Vagina (tissue), 2 donors: ENCODE measurements around the gene DNAH8. TPM values are rescaled to one million over a fixed set of nuclear protein-coding genes. Genes with fewer than 3 reads are reported as not detected.

Experiments
- DNase-seq, 2 donors: peaks; one replicate each; pipeline ENCODE4 v3.0.0-alpha.2; 2017; ENCODE audit errors: extremely low spot score in 2 of 2
- H3K27ac ChIP-seq: fragments of 200-600 bp; sonication (generic); one replicate; pipeline ENCODE4 v1.5.1; 2019
- H3K27me3 ChIP-seq: fragments of 200-600 bp; sonication (generic); one replicate; pipeline ENCODE4 v1.5.1; 2019
- H3K36me3 ChIP-seq, 2 donors: fragments of 200-600 bp; sonication (generic); one replicate each; pipeline ENCODE4 v1.5.1; 2017 to 2019
- H3K4me1 ChIP-seq: fragments of 200-600 bp; sonication (generic); one replicate; pipeline ENCODE4 v1.5.1; 2019
- H3K4me3 ChIP-seq, 2 donors: fragments of 200-600 bp; sonication (generic); 1 replicate in 1 of 2; 2 replicates in 1 of 2; pipeline ENCODE4 v1.5.1; 2016 to 2019
- H3K9me3 ChIP-seq: fragments of 200-600 bp; sonication (generic); one replicate; pipeline ENCODE4 v1.5.1; 2019
- CTCF ChIP-seq, 3 experiments: fragments of 450-650 bp in 2 of 3; fragments of 200-600 bp in 1 of 3; sonication (generic) in 1 of 3; IDR thresholded peaks; one replicate each; pipeline ENCODE4 v1.5.1; 2017 to 2019; ENCODE audit warnings: antibody characterized with exemption in 3 of 3, mild to moderate bottlenecking in 2 of 3, moderate library complexity in 2 of 3
- POLR2A ChIP-seq, 2 donors: fragments of 450-650 bp; IDR thresholded peaks; one replicate each; pipeline ENCODE4 v1.6.1; 2017; ENCODE audit warnings: antibody characterized with exemption in 2 of 2, mild to moderate bottlenecking in 2 of 2, moderate library complexity in 2 of 2
- POLR2AphosphoS5 ChIP-seq, 2 donors: sonication (generic); formaldehyde crosslinking; IDR thresholded peaks; one replicate each; pipeline ENCODE4 v1.9.0; 2017; ENCODE audit warnings: antibody characterized with exemption in 2 of 2, mild to moderate bottlenecking in 2 of 2, low read depth in 1 of 2; ENCODE audit not compliant: insufficient read depth in 1 of 2
- intact Hi-C: fragments of 100-400 bp; cut with DNase I; formaldehyde crosslinking; loops from one replicate; pipeline ENCODE4 v1.15.1; 2023
- total RNA-seq: library from RNA; depleted of rRNA; stranded (reverse); fragments of >200 nt; gene quantifications from one replicate; pipeline ENCODE4 v1.2.3, GENCODE V29; 2016

The DNAH8 gene
- total RNA-seq, 1 donor from 2014 or later = not detected

- Histone ChIP-seq H3K4me1 (no peaks in the 10 kb centered on the region), H3K27me3 (no peaks in the 10 kb centered on the region), H3K9me3 (no peaks in the 10 kb centered on the region), H3K36me3 (no peaks in the 10 kb centered on the region), H3K27ac (no peak overlapping the region), H3K4me3 (no peak overlapping the region)
- intact Hi-C loops = no loop called here
- DNase-seq = no peak
- TF ChIP-seq CTCF (IDR thresholded peaks at IDR 0.05) = no peak
- TF ChIP-seq POLR2AphosphoS5 (IDR thresholded peaks at IDR 0.05; ENCODE audit: insufficient read depth in 1 of 2, low read depth in 1 of 2) = no peak
- TF ChIP-seq POLR2A (IDR thresholded peaks at IDR 0.05) = no peak
Measured at GRCh38 chr6:38836585-38836984, 121.5 kb downstream of the DNAH8 start.

- Histone ChIP-seq H3K9me3 (no peaks in the 10 kb centered on the region), H3K36me3 (no peaks in the 10 kb centered on the region), H3K4me1 (no peaks in the 10 kb centered on the region), H3K27ac (no peak overlapping the region), H3K4me3 (no peak overlapping the region), H3K27me3 (no peaks in the 10 kb centered on the region)
- TF ChIP-seq POLR2AphosphoS5 (IDR thresholded peaks at IDR 0.05; ENCODE audit: insufficient read depth in 1 of 2, low read depth in 1 of 2) = no peak
- TF ChIP-seq CTCF (IDR thresholded peaks at IDR 0.05) = no peak
- TF ChIP-seq POLR2A (IDR thresholded peaks at IDR 0.05) = no peak
- intact Hi-C loops = no loop called here
- DNase-seq = no peak
Measured at GRCh38 chr6:38837101-38837500, 122.0 kb downstream of the DNAH8 start.

GRCh38 chr6:38843798-38844197 is 128.7 kb downstream of the DNAH8 start:
- no peaks in the 10 kb centered on the region for H3K9me3 ChIP-seq
- no peaks in the 10 kb centered on the region for H3K36me3 ChIP-seq
- no peak overlapping the region for H3K27ac ChIP-seq
- no peaks in the 10 kb centered on the region for H3K4me1 ChIP-seq
- intact Hi-C loops = no loop called here
- no peak for DNase-seq
- no peaks in the 10 kb centered on the region for H3K27me3 ChIP-seq
- H3K4me3 ChIP-seq = no peak overlapping the region
- TF ChIP-seq CTCF (IDR thresholded peaks at IDR 0.05) (no peak), POLR2A (IDR thresholded peaks at IDR 0.05) (no peak), POLR2AphosphoS5 (IDR thresholded peaks at IDR 0.05; ENCODE audit: insufficient read depth in 1 of 2, low read depth in 1 of 2) (no peak)

GRCh38 chr6:38845931-38846330 is 130.8 kb downstream of the DNAH8 start:
- no peaks in the 10 kb centered on the region for H3K27me3 ChIP-seq
- no peak overlapping the region for H3K4me3 ChIP-seq
- no peaks in the 10 kb centered on the region for H3K9me3 ChIP-seq
- no peaks in the 10 kb centered on the region for H3K36me3 ChIP-seq
- no peak for TF ChIP-seq CTCF (IDR thresholded peaks at IDR 0.05)
- intact Hi-C loops = no loop called here
- no peak overlapping the region for H3K27ac ChIP-seq
- H3K4me1 ChIP-seq = no peaks in the 10 kb centered on the region
- DNase-seq = no peak

GRCh38 chr6:38846361-38846760 is 131.2 kb downstream of the DNAH8 start:
- Histone ChIP-seq H3K36me3 (no peaks in the 10 kb centered on the region), H3K27ac (no peak overlapping the region), H3K9me3 (no peaks in the 10 kb centered on the region), H3K4me3 (no peak overlapping the region), H3K4me1 (no peaks in the 10 kb centered on the region), H3K27me3 (no peaks in the 10 kb centered on the region)
- no peak for TF ChIP-seq POLR2A (IDR thresholded peaks at IDR 0.05)
- no peak for TF ChIP-seq CTCF (IDR thresholded peaks at IDR 0.05)
- no peak for TF ChIP-seq POLR2AphosphoS5 (IDR thresholded peaks at IDR 0.05; ENCODE audit: insufficient read depth in 1 of 2, low read depth in 1 of 2)
- no peak for DNase-seq
- intact Hi-C loops = no loop called here
